Uterus (tissue), 4 donors: ENCODE data around the gene KCNK1. TPM values are rescaled to one million over a fixed set of nuclear protein-coding genes. Genes with fewer than 3 reads are reported as not detected.

Experiments
- DNase-seq, 2 donors: peaks; one replicate each; pipeline ENCODE4 v3.0.0-alpha.2; 2019 to 2020
- H3K27ac ChIP-seq, 2 donors: fragments of 200-600 bp; sonication (generic); 1 replicate in 1 of 2; 2 replicates in 1 of 2; pipeline ENCODE4 v1.5.1; 2016 to 2018
- H3K27me3 ChIP-seq, 2 donors: fragments of 200-600 bp; sonication (generic); one replicate each; pipeline ENCODE4 v1.5.1; 2018 to 2019; ENCODE audit warnings: control low read depth in 1 of 2
- H3K36me3 ChIP-seq, 2 donors: fragments of 200-600 bp; sonication (generic); one replicate each; pipeline ENCODE4 v1.5.1; 2019; ENCODE audit warnings: control low read depth in 1 of 2
- H3K4me1 ChIP-seq, 2 donors: fragments of 200-600 bp; sonication (generic); one replicate each; pipeline ENCODE4 v1.5.1; 2018 to 2019; ENCODE audit warnings: control low read depth in 1 of 2
- H3K4me3 ChIP-seq, 2 donors: fragments of 200-600 bp; sonication (generic); 1 replicate in 1 of 2; 2 replicates in 1 of 2; pipeline ENCODE4 v1.5.1; 2018 to 2019; ENCODE audit warnings: mild to moderate bottlenecking in 1 of 2
- H3K9me3 ChIP-seq, 2 donors: fragments of 200-600 bp; sonication (generic); one replicate each; pipeline ENCODE4 v1.5.1; 2019; ENCODE audit warnings: control low read depth in 1 of 2
- POLR2A ChIP-seq, 2 donors: fragments of 450-650 bp; IDR thresholded peaks; one replicate each; pipeline ENCODE4 v1.6.1; 2016; ENCODE audit warnings: antibody characterized with exemption in 2 of 2, mild to moderate bottlenecking in 1 of 2, moderate library complexity in 1 of 2
- intact Hi-C: fragments of 100-400 bp; cut with DNase I; formaldehyde crosslinking; loops from one replicate; pipeline ENCODE4 v1.15.1; 2023; ENCODE audit warnings: low total_unique reads
- total RNA-seq, 4 donors: library from RNA; depleted of rRNA in 3 of 4; stranded (reverse); fragments of >200 nt in 3 of 4; gene quantifications; one replicate each; pipeline versions ENCODE4 v1.1.0 to v1.2.4, GENCODE V29; 2014 to 2023
- TF ChIP-seq, protein P1 (sequence below), 4 experiments: fragments of 200-600 bp in 2 of 4; fragments of 450-650 bp in 2 of 4; sonication (generic) in 2 of 4; IDR thresholded peaks; one replicate each; pipeline ENCODE4 v1.5.1; 2016 to 2019; ENCODE audit warnings: antibody characterized with exemption in 4 of 4, mild to moderate bottlenecking in 2 of 4, moderate library complexity in 1 of 4
- donor health status: DM: yes; HTN: yes; CAD: no.

KCNK1 gene
- total RNA-seq, 4 donors from 2014 or later = 1.0 to 17.1 (median 7.9) TPM

DNA sequence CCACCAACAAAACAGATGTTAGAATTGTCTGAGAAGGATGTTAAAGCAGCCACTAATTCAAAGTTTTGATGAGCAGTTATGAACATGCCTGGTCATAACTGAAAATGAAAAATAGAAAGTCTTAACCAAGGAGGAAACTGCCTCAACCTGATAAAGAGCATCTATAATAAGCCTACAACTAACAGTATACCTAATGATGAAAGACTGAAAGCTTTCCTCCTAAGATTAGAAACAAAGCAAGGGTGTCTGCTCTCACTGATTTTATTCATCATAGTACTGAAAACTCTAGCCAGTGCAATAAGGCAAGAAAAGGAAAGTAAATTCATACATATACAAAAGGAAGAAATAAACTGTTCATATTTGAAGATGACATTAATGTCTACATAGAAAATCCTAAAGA, 82.0 kb downstream of the KCNK1 start:
- DNase-seq = no peak
- intact Hi-C loops = no loop called here
- Histone ChIP-seq H3K27ac (no peak overlapping the region), H3K27me3 (no peaks in the 10 kb centered on the region), H3K4me1 (no peaks in the 10 kb centered on the region), H3K36me3 (no peaks in the 10 kb centered on the region), H3K4me3 (no peak overlapping the region), H3K9me3 (no peaks in the 10 kb centered on the region)
- TF ChIP-seq POLR2A (IDR thresholded peaks at IDR 0.05) = no peak
- TF ChIP-seq, protein P1, sequence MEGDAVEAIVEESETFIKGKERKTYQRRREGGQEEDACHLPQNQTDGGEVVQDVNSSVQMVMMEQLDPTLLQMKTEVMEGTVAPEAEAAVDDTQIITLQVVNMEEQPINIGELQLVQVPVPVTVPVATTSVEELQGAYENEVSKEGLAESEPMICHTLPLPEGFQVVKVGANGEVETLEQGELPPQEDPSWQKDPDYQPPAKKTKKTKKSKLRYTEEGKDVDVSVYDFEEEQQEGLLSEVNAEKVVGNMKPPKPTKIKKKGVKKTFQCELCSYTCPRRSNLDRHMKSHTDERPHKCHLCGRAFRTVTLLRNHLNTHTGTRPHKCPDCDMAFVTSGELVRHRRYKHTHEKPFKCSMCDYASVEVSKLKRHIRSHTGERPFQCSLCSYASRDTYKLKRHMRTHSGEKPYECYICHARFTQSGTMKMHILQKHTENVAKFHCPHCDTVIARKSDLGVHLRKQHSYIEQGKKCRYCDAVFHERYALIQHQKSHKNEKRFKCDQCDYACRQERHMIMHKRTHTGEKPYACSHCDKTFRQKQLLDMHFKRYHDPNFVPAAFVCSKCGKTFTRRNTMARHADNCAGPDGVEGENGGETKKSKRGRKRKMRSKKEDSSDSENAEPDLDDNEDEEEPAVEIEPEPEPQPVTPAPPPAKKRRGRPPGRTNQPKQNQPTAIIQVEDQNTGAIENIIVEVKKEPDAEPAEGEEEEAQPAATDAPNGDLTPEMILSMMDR (IDR thresholded peaks at IDR 0.05) = no peak

GRCh38 chr1:233700338-233700737, 86.4 kb downstream of the KCNK1 start:
- Histone ChIP-seq H3K4me3 (no peak overlapping the region), H3K9me3 (no peaks in the 10 kb centered on the region), H3K27me3 (no peaks in the 10 kb centered on the region), H3K4me1 (peaks cover 0 to 1% of the 10 kb centered on the region in 2 donors), H3K27ac (no peak overlapping the region), H3K36me3 (no peaks in the 10 kb centered on the region)
- no peak for TF ChIP-seq POLR2A (IDR thresholded peaks at IDR 0.05)
- TF ChIP-seq, protein P1 (IDR thresholded peaks at IDR 0.05) = no peak
- DNase-seq = no peak
- intact Hi-C loops = no loop called here

DNA sequence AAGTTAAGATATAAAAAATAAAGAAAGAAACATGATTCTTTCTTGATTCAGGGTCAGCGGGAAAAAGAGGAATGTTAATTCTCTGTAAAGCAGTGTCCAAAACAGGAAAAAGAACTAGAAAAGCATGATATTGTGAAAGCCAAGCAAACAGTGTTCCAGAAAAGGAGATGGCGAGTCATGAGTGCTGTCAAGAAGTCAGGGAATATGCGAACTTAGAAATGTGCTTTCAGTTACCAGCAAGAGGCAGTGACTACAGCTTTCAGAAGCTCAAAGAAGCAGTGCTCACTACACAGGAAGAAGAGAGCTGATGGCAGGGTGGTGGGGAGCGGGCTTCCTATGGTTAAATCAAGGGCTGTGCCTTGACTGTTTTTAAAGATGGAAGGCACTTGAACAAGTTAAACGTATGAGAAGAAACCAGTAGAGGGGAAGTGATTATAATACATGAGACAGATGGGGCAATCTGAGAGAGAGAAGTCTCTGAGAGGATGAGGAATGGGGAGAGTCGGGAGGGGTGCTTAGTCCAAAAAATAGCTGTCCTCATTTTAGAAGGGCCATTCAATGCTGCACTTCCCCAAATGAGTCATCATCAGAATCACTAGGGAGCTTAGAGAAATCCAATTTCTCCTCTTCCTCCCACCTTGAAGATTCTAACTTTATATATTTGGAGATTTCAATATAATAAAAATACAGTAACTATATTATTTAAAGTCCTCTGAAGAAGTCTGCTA, 90.4 kb downstream of the KCNK1 start:
- DNase-seq = no peak
- no peaks in the 10 kb centered on the region for H3K9me3 ChIP-seq
- H3K27ac ChIP-seq = peak overlapping the region; percentile 67 to 76
- TF ChIP-seq, protein P1 (IDR thresholded peaks at IDR 0.05) = no peak
- TF ChIP-seq POLR2A (IDR thresholded peaks at IDR 0.05) = no peak
- H3K27me3 ChIP-seq = no peaks in the 10 kb centered on the region
- intact Hi-C loops = no loop called here
- no peaks in the 10 kb centered on the region for H3K36me3 ChIP-seq
- no peak overlapping the region for H3K4me3 ChIP-seq
- peaks cover 0 to 4% of the 10 kb centered on the region in 2 donors for H3K4me1 ChIP-seq

DNA sequence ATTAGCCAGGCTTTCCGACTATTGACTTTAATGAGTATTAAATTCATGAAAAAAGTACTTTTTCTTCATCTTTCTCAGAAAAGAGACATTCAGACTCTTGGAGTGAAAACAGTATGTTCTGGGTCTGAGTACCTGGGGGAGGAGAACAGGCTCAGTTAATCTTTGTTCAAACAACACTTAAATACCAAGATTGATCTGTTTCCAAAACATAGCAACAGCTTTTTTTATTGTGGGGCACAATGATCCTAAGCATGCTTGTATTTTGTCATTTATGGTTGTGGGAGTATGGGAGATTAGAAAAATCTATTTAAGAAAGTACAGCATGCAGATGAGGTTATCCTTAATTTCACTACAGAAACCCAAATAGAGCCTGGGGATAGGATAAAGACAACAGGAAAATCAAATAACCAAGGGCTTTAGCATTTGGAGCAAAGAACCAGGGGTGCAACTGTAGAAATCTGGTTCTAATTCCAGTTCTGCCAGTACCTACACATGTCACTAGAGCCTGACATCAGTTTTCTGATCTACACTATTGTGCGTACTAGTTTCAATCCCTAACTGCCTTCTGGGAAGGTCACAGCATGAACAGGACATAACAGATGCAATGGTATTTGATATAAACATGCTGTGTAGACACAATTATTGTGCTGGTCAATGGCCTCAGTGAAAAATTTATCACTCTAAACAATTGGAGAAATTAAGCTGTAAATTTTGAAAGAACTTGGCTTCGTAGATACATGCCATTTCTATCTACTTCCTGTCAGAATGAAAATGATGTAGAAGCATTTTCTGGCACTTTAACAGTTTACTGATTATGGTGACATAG, 91.2 kb downstream of the KCNK1 start:
- H3K27me3 ChIP-seq = no peaks in the 10 kb centered on the region
- intact Hi-C loops = no loop called here

More for the DNA sequence above, 91.2 kb downstream of the KCNK1 start:
- Histone ChIP-seq H3K27ac (peak overlapping the region; percentile 67 to 76), H3K4me3 (no peak overlapping the region), H3K4me1 (peaks cover 0 to 4% of the 10 kb centered on the region in 2 donors), H3K36me3 (no peaks in the 10 kb centered on the region), H3K9me3 (no peaks in the 10 kb centered on the region)
- TF ChIP-seq, protein P1 (IDR thresholded peaks at IDR 0.05) = no peak
- TF ChIP-seq POLR2A (IDR thresholded peaks at IDR 0.05) = no peak
- DNase-seq = no peak
